Stimulated activated CD4-positive, alpha-beta T cell treated with anti-CD3 and anti-CD28 coated beads, Interleukin-4, amount 100 ng/mL, for 48 hours (primary cell): ENCODE data around the gene HOXD11.

ENCODE experiments used
- DNase-seq, 2 donors: peaks; one replicate each; pipeline ENCODE4 v3.0.0-alpha.2; 2020; ENCODE audit warnings: low read depth in 2 of 2

The HOXD11 gene

DNA sequence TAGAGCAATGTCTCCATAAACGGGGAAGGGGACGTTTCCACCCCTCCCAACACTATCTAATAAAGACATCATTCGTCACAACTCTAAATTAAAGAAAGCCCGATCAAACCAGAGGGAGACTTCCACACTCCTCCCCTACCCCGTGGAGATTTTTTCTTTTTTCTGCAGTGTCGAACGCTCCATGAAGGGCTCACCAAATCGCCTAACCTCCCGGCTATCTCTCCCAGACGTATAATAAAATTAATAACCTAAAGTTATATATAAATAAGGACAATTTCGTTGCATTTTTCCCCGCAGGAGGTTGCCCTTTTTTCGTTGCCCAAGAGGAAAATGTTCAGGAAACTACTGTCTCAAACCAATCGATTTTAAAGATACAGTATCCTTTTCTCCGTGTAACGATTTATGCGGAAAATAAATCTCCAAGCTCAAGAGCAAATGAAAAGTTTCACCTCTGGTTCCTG is 25.7 kb upstream of the HOXD11 start:
- DNase-seq: no peak

DNA sequence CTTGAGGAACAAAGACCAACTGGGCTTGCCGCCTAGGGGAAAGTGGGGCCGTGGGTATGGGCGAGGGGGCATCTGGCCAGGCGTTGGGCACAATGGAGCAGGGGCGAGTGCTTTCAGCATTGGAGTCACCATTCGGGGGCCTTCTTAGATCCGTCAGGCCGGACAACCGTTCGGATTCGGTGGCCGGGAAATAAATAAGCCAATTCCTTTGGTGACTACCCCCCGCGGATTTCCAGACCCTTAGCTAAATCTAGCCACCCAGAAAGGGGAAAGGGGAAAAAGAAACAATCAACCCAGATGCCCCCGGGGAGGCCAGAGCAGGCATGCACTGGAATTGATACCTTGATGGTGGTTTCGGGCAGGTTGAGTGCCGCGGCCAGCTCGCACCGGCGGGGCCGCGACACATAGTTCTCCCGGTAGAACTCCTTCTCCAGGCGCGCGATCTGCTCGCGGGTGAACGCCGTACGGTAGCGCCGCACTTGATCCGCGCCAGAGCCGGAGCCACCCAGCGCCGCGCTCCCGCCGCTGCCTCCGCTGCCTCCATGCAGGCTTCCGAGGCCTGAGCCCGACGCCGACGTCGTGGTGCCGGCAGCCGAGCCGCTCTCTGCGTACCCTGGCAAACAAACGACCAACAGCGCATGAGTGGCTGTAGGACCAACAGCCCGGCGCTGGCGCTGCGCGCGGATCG is 25.1 kb upstream of the HOXD11 start:
- DNase-seq: no peak

DNA sequence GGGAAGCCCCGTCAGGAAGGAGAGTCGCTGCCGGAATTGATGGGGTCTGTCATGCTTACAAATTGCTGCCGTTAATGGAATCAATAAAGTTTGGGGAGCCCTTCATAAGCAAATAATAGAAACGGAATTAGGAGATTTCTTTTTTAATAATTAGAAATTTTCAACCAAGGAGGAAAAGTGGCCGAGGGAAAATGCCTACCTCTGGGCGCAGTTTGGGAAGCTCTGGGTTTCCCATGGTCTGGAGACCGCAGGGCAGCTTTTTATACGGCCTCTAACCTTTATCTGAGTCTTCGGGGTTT is 24.6 kb upstream of the HOXD11 start:
- DNase-seq: no peak

DNA sequence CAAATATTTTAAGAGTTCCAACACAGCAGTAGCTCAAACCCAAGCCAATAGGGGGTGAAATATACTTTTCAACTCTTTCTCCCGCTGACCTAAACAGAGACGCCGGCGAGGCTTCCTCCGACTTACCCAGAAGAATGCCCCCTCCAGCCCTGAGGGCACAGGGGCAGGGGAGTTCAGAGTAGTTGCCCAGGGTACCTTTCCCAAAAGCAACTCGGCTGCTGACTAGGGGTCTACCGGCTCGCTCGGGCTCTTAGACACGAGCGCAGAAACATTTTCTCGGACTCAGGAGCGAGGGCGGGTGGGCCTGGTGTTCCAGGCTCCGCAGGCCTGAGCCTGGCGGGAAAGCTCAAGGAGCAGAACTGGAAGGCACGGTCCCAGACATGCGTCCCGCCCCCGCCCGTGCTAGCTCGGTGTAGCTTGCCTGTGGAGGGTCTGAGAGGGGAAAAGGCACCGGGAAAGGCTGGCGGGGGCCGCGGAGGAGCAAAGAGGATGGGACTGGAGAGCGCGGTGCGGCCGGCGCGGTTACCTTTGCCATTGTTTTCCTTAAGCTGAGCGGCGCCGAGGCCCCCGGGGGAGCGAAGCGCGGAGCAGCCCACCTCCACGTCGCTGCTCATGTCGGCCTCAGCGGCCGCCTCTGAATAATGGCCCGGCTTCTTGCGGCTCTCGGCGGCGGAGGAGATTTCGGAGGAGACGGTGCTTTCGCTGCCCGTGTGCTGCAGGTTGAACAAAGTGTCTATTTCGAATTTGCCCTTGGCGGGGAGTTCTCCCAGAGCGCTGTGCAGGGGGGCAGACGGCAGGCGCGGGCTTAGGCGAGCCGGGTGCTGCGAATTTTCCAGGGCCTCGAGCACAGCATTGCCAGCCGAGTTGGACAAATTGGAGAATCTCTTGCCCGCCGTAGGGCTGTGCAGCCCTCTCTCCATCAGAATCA is 24.0 kb upstream of the HOXD11 start:
- no peak for DNase-seq

DNA sequence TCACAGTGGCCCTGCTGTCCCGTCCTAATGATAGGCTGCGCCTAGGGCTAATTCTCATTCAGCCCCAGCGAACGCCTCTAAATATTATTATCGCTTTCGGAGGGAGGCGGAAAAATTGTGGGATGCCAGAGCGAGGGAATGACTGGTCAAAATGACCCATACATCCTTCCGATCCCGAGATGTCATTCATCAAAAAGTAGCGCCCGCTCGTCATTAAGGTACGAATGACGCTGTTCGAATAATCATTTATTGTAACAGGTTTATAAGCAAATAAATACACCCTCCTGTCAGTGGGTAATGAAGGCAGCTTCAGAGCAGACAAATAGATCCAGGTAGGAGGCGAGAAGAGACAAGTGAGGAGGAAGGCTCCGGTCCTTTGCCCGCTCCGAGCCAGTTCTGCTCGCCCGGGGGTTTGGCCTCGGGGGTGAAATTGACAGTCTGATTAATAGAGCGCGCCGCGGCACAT is 23.3 kb upstream of the HOXD11 start, which contains the start of gene EVX2:
Gene EVX2, minus strand, starts transcription at position 167 of the 466 bp plus-strand sequence. CDS start 186 bp downstream, outside the sequence.
- no peak for DNase-seq

DNA sequence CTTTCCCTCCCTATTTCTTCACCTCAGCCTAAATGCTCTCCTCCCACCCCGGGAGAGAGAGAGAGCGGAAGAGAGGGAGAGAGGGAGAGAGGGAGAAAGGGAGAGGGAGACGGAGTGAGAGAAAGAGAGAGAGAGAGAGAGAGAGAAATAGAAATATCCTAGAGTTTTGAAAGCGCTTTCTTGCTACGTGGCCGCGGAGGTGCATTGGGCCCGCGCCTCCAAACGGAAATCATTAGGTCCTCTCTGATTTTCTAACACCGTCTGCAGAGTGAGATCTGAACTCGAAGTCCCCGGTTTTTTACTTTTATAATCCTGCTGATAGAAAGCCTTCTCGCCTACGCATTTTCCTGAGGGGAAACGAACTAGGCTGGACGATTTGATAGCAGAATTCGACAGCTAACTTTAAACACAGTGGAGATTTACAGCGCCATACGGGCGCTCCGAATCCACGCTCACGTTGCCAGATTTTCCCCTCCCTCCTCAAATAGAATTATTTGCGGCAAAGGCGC is 22.4 kb upstream of the HOXD11 start:
- DNase-seq: no peak

DNA sequence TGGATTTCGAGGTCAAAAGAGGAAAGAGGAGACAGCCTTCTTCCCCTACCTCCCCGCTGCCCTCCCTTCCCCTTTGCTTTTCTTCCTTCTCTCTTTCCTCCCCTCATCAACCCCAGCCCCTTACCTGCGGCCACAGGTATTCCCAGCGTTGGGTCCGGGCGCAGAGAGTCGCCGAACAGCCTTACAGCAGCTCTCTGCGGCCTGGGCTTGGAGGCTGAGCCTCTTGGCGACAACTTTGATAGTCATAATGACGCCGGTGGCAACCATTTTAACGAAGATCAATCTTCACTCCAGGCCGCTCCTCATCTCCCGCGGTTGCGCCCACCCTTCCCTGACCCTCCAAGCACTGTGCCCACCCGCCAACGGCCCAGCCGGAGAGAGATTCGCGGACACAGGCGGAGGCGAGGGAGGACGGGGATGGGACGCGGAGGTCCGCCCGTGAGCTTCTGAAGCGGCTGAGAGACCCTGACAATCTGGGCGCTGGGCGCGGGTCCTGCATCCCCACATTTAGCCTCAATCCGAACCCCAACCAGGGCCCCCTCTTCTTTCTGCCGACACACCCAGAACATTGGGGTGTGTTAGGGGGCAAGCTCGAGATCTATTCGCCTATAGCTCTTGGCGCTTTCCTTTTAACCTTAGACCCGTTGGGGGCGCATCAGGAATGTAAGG is 21.8 kb upstream of the HOXD11 start:
- DNase-seq: no peak

DNA sequence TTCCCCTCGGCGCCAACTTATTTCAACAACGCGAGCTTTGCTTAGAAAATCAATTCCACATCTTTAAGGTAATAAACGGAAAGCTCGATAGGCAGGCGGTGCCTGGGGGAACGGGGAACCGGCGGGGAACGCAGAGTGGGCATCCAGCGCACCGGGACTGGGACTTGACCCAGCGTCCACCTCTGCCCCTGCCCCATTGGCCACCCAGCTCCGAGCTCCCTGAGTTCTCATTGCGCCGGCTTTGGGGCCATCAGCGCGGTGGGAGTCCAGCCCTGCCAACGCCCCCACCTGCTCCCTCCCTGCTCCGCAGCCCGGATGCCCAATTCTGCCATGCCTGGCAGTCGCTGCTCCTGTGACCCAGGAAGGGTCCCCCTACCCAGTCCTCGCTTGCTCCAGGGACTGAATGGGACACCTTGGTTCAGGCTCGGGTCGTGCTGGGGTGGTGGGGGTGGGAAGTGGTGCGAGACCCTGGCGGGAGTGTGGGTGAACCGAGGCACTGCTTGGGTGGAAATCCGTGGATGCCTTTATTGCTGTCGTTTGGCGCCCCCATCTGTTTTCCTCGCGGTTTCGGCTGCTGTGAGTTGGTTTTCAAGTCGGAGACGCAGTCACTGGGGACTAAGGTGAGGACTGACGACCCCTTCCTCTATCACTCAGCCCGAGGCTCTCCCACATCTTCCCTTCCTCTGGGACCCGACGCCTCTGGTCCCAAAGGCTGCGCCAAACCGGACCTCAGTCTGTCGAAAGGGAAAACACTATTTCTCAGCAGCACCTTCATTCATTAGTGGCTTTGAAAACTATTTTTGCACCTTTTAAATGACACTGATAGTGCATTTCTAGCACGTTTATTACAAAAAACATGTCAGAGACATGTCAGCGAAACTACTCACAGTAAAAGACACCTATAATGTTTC is 21.0 kb upstream of the HOXD11 start:
- no peak for DNase-seq

DNA sequence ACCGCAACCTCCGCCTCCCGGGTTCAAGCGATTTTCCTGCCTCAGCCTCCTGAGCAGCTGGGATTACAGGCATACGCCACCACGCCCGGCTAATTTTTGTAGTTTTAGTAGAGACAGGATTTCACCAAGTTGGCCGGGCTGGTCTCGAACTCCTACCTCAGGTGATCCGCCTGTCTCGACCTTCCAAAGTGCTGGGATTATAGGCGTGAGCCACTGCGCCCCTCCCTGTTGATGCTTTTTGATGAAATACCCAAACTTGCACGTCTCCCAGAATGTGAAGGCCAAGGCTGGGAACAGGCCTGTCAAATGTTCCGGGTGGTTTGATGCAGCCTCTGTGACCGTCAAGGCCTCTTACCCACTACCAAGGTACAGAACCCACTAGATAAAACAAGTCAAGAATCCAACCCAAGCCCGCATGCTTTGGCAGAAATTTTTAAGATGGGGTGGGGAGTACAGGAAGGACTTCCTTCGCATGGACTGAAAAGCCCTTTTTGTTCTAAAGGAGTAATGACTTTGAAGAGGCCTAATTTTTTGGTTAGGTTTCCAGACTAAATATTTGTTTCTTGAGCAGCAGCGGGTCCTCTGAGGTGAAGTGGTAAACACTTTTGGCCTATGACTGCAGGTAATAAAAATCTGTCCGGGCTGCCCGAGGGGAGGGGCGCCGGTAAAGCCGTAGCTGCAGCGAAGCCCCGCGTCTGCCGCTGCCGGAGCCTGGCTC is 19.6 kb upstream of the HOXD11 start:
- no peak for DNase-seq

DNA sequence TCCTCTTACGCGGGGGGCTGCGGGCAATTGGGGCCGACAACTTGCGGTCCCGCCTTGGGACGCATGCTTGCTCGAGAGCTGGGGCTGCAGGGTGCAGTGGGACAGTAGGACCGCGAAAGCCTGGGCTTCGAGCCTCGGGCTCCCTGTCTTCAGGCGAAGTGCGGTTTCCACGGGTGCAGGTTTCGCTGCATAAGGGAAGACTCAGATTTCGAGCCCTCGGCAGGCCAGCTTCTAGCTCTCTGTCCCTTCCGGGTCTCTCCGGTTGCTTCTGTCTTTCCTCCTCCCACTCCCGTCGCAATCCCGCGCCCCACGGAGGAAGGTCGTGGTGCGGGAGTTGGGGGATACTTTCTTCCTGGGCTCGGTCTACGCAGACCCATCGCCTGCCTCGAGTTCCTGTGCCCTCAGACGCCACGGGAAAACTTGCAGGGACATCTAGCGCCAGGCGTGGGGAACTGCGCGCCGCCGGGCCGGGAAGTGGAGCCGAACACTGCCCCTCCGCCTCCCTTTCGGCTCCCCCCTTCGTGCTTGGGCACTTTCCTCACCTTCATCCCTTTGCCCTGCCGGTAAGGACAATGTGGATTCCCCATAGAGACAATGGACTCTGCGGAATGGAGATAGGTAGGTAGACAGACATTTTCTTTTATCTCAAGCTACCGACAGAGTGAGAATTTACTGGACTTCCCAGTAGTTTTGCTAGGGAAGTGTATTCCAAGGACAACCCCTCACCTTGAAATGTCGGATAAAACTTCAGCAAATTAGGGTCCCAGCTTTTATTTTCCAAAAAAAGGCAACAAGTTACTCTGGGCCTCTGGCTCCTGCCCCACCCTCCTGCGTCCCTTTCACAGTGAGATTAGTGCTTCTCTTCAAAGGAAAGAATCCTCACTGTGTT is 18.8 kb upstream of the HOXD11 start:
- no peak for DNase-seq

DNA sequence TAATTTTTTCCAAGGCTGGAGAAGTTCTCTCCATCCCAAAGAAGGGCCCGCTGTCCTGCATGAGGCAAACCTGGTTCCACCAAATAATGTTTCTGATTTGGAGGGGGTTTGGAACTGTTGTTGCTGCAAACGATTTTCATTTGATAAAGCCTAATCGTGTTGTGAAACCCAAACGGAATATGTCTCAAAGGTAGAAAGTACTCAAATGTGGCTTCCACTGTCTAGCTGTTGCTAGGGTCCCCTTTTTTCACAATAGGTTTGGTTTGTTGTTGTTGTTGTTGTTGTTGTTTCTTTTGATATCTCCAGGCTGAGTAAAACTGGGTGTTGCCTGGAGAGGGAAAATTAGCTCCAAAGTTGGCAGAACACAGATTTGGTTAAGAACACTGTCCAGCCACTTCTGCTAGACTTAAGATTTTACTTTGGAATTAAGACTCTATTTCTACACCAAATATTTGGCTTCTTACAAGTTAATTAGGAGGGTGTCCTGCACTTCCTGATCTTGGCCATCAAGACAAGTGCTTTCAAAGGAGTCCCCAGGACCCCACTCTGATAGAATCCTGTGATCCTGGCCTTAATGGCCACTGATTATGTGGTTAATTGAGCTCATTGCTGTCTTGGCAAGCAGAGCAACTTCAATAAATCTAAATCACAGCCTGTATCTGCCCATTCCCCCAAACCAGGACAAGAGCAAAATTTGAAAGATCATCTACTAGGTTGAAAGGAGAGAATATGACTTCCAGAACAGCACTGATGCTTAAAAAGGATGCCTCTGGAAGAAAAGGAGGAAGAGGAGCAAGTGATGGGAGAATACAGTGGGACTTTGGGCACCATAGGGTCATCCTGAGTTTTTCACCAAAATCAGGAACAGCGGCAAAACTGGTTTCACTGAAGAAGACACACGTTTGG is 17.9 kb upstream of the HOXD11 start:
- no peak for DNase-seq

DNA sequence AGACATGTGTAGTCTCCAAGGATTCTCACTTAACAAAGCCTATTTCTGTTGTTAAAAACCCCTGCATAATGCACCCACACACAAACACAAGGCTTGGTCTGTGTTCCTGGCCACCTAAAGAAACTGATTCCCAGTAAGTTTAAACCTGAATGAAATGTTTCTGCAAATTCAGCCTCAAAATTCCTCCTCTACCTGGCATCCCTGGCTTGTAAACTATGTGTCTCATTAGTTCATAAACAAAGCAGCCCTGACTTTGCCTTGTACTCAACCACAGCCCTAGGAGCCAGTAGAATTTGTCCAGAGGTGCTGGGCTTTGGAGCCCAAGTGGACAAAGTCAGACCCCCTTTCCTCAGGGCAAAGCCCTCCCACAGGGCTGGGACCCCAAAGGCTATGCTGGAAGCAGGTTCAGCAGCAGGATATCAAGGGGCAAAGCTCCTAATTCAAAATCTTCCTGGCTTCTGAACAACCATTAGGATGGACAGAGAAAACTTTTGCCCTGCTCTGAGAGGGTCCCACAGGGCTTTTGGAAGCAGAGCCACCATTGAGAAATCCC is 17.2 kb upstream of the HOXD11 start:
- DNase-seq: no peak

DNA sequence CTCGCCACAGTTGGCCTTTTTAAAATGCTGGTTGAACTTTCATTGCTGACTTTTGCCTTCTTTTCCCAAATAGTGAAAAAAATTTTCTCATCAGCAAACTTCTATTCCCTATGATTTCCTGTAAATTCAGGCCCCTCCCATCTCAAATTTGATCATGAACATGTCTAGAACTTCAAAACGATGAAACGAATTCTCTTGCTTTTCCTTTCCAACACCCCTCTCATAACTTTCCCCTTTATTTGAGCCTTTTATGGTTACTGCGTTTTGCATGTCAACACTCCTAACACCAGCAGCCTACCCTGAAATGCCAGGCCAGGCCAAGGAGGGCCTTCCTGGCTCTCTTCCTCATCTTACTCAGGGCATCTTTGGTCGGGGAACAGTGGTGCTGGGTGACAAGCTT is 16.2 kb upstream of the HOXD11 start:
- DNase-seq: no peak

DNA sequence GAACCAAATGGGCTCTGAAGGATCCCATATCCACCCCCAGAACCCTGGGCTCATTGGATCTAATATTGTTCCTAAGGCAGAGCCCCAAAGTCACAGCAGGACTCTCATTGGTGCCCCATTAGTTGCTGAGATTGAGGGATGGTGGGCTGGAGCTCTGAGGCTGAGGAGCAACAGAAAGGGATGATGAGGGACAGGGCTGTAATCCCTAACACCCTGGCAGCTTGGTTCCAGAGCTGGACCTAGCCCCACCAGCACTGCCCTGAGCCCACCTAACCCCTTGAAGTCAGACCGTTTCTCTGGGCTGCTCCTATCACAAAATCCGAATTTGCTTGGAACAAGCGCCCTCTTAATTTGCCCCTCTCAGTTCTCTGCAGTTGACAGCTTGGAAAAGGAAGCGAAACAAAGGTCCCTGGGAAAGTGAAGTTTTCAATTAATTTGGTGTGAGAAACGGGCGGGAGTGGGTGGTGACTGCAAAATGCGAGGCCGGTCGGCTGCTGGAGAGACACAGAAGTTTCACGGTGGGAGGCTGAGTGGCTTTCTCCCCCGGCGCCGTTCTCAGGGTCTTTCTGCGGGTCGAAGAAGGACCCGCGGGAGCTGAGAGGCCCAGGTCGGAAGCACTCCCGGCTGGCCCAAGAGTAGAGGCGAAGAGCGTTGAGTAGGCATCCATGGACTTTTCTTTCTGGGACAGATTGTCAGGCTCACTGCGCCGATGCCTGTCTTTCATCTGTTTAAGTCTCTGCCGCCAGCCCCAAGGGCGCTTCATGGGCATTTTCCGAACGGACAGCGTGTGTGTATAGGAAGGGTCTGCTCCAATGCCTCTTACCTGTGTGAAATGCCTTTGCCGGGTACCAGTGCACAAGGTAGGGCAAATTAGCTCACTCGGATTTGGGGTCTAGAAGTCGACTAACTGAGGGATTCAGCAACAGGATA is 15.5 kb upstream of the HOXD11 start:
- DNase-seq: no peak

DNA sequence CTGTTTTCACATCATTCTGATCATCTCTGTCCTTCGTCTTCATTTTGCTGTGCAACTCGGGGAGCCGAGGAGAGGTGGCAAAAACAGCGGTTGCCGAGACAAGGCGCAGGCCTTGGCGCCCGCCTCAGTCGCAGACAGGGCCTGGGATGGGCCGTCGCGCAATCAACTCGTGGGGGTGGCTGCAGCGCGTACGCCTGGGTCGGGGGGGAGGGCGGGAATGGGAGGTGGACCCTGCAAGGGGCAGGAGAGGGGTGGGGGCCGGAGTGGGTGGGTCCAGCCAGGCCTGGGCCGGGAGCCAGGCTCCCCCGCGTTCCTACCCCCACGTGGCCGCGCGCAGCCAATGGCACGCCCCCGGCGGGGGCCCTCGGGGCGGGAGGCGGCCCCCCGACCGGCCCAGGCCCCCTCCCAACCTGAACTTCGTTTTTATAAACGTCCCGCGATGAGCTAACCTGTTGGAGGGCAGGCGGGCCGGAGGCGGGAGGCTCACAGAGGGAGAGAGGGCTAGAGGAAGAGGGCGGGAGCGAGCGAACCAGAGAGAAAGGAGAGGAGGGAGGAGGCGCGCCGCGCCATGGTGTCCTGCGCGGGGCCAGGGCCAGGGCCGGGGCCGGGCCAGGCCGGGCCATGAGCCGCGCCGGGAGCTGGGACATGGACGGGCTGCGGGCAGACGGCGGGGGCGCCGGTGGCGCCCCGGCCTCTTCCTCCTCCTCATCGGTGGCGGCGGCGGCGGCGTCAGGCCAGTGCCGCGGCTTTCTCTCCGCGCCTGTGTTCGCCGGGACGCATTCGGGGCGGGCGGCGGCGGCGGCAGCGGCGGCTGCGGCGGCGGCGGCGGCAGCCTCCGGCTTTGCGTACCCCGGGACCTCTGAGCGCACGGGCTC is 14.6 kb upstream of the HOXD11 start, which contains the start of gene HOXD13:
Gene HOXD13, plus strand, starts transcription at position 452 of the 875 bp plus-strand sequence. Its CDS starts 170 bp downstream, at position 622.
- no peak for DNase-seq
